SW 1271 (cell line): ENCODE results near the gene FBXO21.
"Not testable (repeated sequence)": the region's sequence is repeated elsewhere in the genome, so short reads cannot be mapped to it uniquely, and the experiment has no call there.

ENCODE experiments used
- DNase-seq, 2 experiments: peaks; one replicate each; lab custom pipeline; 2025; lab: John Stamatoyannopoulos, UW

Gene FBXO21

DNA sequence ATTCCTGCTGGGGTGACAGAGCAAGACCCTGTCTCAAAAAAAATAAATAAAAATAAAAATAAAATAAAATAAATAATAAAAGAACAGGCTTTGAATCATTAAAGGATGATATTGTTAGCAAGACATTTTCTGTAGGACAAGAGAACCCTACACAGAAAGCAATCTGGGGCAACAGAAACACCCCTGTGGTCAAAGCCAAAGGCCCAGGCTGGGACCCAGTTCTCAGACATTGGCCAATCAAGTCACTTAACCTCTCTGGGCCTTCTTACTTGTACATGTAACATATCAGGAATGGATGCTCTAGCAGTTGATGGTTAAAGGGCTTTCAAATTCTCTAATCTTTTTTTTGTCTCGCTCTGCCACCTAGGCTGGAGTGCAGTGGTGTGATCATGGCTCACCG lies 55.5 kb downstream of the FBXO21 start:
- DNase-seq = no peak

DNA sequence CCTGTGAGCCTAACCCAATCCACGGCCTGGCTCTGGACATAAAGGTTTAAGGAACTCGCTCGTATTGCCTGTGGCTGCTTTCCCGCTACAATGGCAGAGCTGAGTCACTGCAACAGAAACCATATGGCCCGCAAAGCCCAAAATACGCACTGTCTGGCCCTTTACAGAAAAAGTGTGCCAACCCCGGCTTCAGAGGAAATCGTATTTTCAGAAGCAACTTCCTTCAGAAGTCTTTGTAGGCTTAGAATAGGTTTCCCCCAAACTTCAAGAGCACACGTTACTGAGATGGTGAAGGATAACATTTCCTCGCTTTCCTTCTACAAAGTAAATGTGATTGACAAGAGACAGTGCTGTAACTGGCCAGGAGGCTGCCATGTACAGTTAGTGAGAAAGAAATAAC lies 56.2 kb downstream of the FBXO21 start:
- DNase-seq = no peak

GRCh38 chr12:117130801-117131200 lies 59.5 kb downstream of the FBXO21 start:
- DNase-seq = no peak

DNA sequence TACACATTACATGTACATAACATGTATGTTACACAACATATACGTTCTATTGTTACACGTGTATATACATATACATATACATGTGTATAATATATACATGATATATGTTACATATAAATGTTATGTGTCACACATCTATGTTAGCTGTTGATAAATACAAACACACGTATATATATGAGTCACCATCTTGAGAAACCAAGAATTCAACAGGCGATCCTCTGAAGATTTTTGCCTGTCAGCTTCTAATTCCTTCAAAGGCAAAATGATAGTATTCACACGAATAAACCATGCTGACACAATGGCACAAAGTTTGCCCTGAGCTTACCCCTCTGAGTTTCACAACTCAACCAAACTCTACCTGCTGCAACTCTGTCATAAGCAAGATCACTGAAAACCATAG lies 60.9 kb downstream of the FBXO21 start:
- no peak for DNase-seq

- DNase-seq = no peak
Measured at GRCh38 chr12:117127933-117128823, 62.1 kb downstream of the FBXO21 start.

DNA sequence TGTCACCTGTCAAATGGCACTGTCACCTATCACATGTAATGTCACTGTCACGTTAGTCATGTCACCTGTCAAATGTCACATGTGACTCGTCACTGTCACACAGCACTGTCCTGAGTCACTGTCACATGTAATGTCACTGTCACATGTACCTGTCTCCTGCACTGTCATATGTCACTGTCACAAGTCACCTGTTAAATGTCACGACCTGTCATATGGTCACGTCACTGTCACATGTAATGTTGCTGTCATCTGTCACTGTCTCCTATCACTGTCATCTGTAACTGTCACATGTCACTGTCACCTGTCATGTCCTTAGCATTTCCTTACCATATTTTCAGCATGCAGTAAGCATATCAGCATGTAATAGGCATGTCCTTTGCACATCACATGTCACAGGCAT lies 63.9 kb downstream of the FBXO21 start:
- DNase-seq = no peak

DNA sequence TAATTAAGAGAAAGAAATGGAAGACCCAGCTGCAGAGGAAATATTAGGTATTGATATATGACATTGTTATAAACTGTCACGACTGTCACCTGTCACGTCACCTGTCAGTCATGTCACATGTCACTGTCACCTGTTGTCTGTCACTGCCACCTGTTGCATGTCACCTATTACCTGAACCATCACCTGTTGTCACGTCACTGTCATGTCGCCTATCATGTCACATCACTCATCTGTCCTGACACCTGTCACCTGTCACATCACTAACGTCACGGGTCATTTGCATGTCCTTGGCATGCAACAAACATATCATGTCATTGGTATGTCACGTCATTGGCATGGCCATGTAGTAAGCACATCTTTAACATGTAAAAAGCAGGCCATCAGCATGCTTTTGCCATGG lies 64.5 kb downstream of the FBXO21 start:
- DNase-seq = no peak

DNA sequence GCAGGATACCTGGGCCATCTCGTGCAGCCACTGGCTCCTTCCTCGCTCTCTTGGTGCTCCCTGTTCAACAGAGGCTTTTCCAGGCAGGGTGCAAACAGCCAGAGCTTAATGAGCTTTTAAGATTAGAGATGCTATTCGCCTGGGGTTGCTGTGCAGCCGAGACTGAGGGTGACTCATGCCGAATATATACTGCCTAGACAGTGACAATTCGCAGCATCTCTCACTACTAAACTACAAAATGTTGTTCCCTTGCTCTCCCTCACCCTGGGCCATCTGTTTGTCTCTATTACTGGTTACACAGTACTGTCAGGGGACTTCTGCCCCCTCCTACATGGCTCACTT lies 65.0 kb downstream of the FBXO21 start:
- DNase-seq = no peak

DNA sequence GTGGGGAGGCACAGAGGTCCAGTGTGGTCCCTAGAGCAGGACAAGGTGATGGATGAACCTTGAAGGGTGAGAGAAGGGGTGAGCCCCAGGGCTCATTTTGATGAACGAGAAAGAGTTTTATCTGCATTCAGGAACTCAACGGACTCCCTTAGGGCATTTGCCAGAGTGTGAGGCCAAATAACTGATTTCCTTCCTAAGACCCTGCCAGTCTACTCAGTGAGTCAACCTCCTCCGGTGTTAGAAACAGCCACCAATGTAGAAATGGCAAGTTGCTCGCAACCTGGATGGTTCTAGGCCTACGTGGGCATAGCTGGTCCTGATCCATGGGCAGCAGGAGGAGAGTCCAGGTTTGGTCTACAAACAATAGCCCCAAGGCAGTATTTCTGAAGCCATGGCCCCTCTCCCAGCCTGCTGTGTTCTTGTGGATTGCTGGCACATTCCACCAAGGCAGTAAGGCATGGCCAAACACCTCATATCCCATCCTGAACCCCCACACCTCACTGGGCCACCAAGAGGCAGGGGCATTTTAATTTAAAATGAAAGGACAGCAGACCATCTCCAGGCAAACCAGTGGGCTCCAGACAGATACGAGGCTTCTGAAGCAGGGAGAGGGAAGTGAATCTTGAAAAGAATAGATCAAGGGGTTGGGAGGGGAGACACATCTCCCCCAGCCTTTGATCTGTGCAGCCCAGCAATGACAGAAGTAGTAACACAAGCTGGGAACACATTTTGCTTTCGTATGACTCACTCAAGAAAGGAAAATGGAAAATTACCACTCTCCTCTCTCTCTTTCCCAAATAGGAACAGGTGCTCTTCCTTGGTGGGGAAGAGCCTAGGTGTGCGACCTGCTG lies 65.6 kb downstream of the FBXO21 start:
- no peak for DNase-seq

- no peak for DNase-seq
Measured at GRCh38 chr12:117121441-117121840, 68.8 kb downstream of the FBXO21 start.

GRCh38 chr12:117120787-117121186 lies 69.5 kb downstream of the FBXO21 start:
- DNase-seq = no peak

DNA sequence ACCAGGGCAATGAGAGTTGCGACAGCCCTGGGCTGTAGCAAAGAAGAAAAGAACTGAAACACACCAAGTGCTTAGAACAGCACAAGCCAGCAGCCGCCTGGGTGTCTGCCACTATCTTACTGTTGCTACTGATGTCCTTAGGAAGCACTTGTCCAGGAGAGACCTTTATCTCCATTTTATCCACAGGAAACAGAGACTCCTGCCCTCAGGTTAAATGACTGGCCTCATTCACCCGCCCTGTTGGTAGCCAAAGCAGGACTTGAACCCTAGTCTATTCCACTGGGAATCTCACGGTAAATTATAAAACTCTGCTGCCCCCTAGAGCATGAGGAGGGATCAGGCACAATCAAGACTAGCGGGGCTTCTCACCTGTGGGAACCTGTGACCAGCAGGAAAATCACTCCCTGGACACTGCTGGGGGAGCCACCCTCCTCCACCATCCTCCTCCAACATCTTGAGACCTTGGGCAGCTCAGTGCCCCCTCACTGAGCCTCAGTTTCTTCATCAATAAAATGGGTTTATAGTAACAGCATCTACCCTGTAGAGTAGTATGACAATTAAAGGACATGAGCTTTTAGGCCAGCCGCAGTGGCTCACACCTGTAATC lies 70.6 kb downstream of the FBXO21 start:
- peak in 1 of 2 experiments; percentile 25 for DNase-seq

DNA sequence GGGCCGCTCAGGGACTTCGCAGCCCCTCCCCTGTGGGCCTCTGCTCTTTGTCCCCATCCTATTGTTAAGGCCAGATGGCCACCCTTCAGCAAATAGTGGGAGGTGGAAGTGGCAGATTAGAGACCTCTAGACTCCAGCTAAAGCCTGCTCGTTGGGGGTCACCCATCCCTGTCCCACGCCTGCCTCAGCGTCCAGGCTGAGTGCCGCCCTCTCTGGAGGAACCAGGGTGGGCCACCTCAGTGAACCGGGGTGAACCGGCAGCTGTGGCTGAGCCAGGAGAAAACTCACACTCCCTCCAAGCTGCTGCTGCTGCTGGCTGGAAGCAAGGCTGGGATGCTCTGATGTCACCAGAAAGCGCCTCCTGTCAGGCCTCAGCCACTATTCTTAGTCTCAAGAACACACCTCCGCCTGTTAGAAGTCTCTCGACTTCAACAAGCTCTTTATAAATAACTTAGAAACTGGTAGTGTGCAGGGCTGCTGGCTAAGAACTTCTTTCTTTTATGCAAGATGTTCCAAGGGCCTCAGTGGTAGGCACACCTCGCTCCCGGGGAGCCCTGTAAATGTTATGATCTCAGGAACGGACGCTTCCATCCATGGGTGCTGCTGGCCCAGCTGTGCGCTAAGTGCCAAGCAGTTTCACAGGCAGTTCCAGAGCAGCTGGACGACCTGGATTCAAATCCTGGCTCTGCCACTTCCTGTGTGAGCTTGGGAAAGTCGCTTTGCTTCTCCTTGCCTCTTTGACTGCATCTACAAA lies 71.3 kb downstream of the FBXO21 start:
- no peak for DNase-seq

DNA sequence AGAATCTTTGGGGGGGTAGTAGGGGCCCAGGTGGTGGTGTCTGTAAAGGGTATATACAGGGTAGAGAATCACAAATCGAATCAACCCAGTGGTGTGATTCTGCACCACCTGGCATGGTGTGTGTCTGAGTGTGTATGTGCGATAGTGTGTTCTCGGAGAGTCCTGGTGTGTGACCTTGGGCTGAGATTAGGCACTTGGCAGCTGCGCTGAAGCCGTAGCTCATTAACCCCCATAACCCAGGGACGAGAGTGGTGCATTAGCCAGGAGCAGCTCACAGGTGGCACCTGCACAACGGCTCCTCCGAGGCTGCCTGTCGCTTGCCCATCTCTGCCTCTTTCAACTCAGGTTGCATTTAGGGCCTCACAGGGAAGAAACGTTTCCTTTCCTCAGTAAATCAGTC lies 75.5 kb downstream of the FBXO21 start:
- no peak for DNase-seq

DNA sequence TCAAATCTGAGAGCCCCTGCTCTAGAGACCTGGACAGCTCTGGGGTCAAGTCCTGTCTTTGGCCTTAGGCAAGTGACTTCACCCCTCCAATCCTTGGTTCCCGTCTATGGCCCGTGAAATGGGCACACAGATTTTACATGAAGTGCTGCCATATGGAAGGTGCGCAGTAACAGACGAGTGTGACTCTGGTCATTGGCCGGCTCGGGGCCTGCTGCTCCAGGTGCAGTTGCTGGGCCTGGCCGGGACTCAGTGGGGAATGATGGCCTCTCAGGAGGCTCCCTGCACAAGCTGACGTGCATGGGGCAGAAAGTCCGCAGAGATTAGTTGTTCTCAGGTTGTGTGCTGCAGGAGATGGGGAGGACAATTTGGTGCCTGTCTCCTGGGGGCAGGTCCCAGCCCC lies 77.0 kb downstream of the FBXO21 start:
- no peak for DNase-seq

GRCh38 chr12:117111821-117112595 lies 78.3 kb downstream of the FBXO21 start:
- DNase-seq = no peak

- no peak for DNase-seq
Measured at GRCh38 chr12:117111386-117111785, 78.9 kb downstream of the FBXO21 start.

DNA sequence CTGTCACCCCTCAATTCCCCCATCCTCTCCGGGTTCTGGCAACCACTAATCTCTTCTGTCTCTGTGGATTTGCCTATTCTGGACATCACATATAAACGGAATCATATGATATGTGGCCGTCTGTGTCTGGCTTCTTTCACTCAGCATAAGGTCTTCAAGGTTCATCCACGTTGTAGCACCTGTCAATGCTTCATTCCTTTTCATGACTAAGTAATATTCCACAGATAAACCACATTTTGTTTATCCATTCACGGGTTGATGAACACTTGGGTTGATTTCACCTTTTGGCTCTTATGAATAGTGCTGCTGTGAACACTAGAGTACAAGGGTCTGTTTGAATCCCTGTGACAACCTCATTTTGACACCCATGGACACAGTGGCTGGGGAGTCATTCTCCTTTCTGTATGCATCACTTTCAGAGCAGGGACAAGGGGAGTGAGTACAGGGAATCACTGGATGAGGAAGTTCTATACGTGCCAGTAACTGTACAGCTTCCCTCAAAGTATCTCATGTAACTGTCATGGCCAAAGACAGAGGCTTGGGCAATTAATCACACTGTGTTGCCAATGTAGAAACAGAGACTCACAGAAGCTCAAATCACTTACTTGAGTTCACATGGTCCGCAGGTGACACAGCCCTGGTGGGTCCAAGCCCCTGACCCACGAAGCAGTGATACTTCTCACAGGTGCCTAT lies 80.2 kb downstream of the FBXO21 start:
- DNase-seq = no peak

- no peak for DNase-seq
Measured at GRCh38 chr12:117105902-117106301, 84.4 kb downstream of the FBXO21 start.

- DNase-seq = not testable (repeated sequence)
Measured at GRCh38 chr12:117104003-117104402, 86.3 kb downstream of the FBXO21 start.

DNA sequence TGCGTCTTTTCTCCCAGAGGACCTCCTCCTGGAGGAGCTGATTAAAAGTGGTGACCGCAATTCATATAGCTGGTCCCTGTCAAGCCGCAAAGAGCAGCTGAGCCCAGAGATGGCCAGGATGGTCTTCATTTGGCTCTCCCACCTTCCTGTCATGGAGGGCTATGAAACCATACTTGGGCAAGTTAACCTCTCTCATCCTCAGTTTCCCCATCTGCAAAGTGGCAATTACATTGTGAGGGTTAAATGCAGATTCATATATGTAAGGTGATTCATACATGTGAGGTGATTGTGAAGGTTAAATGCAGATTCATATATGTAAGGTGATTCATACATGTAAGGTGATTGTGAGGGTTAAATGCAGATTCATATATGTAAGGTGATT lies 87.5 kb downstream of the FBXO21 start:
- no peak for DNase-seq
